GM21619 (cell line): ENCODE data around the gene WDR49.
"Not testable (repeated sequence)": the region's sequence is repeated elsewhere in the genome, so short reads cannot be mapped to it uniquely, and the experiment has no call there.

Experiments used
- ATAC-seq: cut with Tn5 transposase; IDR thresholded peaks from one replicate; pipeline ENCODE4 v1.9.1; 2021; ENCODE audit not compliant: unreplicated experiment

Gene WDR49

GRCh38 chr3:167615030-167615429, 38.7 kb downstream of the WDR49 start:
- no peak for ATAC-seq

GRCh38 chr3:167614196-167614595, 39.5 kb downstream of the WDR49 start:
- ATAC-seq, result not testable (repeated sequence)

- ATAC-seq, result no peak
These were observed 42.0 kb downstream of the WDR49 start for GRCh38 chr3:167611718-167612117.

GRCh38 chr3:167609156-167609555, 44.6 kb downstream of the WDR49 start:
- no peak for ATAC-seq

GRCh38 chr3:167606836-167607235, 46.9 kb downstream of the WDR49 start:
- no peak for ATAC-seq

- ATAC-seq, result no peak
These were observed 47.9 kb downstream of the WDR49 start for GRCh38 chr3:167605871-167606270.

GRCh38 chr3:167602041-167602440, 51.7 kb downstream of the WDR49 start:
- ATAC-seq, result no peak

GRCh38 chr3:167587651-167588050, 66.1 kb downstream of the WDR49 start:
- no peak for ATAC-seq

GRCh38 chr3:167575000-167575600, 78.6 kb downstream of the WDR49 start:
- no peak for ATAC-seq

GRCh38 chr3:167572991-167573390, 80.8 kb downstream of the WDR49 start:
- ATAC-seq, result no peak

- ATAC-seq, result no peak
These were observed 85.1 kb downstream of the WDR49 start for GRCh38 chr3:167568634-167569033.

GRCh38 chr3:167565489-167565888, 88.3 kb downstream of the WDR49 start:
- ATAC-seq, result no peak

GRCh38 chr3:167564612-167565011, 89.1 kb downstream of the WDR49 start:
- no peak for ATAC-seq

GRCh38 chr3:167559924-167560323, 93.8 kb downstream of the WDR49 start:
- ATAC-seq, result no peak

GRCh38 chr3:167554898-167555297, 98.8 kb downstream of the WDR49 start:
- ATAC-seq, result no peak

- no peak for ATAC-seq
These were observed 115.7 kb downstream of the WDR49 start for GRCh38 chr3:167538081-167538480.

GRCh38 chr3:167521006-167521355, 132.8 kb downstream of the WDR49 start:
- no peak for ATAC-seq

GRCh38 chr3:167520266-167521005, 133.3 kb downstream of the WDR49 start:
- no peak for ATAC-seq

- no peak for ATAC-seq
These were observed 145.8 kb downstream of the WDR49 start for GRCh38 chr3:167507954-167508353.

GRCh38 chr3:167502401-167502800, 151.3 kb downstream of the WDR49 start:
- no peak for ATAC-seq

GRCh38 chr3:167501941-167502340, 151.8 kb downstream of the WDR49 start:
- ATAC-seq, result no peak

- ATAC-seq, result no peak
These were observed 155.8 kb downstream of the WDR49 start for GRCh38 chr3:167497903-167498302.

- ATAC-seq, result no peak
These were observed 160.5 kb downstream of the WDR49 start for GRCh38 chr3:167493244-167493643.
